ENCODE data around the gene CMTM6. TPM values are rescaled to one million over a fixed set of nuclear protein-coding genes. Genes with fewer than 3 reads are reported as not detected.

CMTM6 gene
- total and polyA plus RNA-seq, 2 of the 8 experiments (the other 6 are each of a cell fraction or from before 2014, with no cell fraction given) = 24.0 to 51.5 TPM

DNA sequence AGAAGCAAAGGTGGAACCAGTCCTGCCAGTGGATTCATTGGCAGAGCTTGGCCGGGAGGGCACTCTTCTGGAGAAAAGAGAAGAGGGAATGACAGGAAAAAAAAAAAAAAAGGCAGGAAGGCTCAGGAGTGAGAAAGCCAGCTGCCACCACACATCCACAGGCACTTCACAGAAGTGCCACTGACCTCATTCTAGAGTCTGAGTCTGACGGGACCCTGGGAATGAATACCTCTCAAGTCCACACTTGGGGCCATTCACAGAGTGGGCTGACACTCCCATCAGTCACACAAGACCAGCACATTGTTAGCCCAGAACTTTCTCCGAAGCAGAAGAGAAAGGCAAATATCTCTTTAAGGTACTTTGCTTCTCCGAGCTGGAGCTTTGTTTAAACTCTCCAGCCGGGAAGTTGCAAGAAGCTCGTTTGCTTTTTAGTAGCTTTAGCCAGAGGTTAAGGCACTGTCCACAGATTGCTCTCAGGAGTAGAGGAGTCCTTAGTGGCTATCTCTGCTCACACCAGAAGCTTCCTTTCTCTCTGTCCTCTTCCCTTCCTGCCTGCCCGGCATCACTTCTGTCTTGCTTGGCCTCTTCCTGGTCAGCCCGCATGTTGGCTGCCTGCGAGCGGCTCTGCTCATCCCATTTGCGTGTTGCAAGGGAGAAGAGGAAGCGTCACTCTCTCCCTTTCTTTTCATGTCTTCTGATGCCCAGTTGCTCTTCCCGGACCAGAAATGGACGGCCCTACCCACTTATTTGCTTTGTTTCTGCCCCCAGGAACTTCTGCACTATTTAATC, 53.8 kb downstream of the CMTM6 start:
- Histone ChIP-seq H3K79me2 (ENCODE audit: control insufficient read depth in 1 of 2, insufficient read depth in 2 of 2, low read length in 2 of 2) (no peaks in the 10 kb centered on the region), H3K9ac (replicated peaks in 1 of 4; ENCODE audit: extremely low read depth in 1 of 4, low read depth in 3 of 4, low read length in 3 of 4) (no peak overlapping the region), H2BK20ac (ENCODE audit: low read length) (no peak overlapping the region), H3K23me2 (ENCODE audit: low read depth, low read length) (no peaks in the 10 kb centered on the region), H3K9me3 (ENCODE audit: insufficient read depth in 2 of 2, low read depth in 1 of 2, low read length in 1 of 2) (no peaks in the 10 kb centered on the region), H3K79me1 (ENCODE audit: low read depth, low read length) (no peaks in the 10 kb centered on the region), H3K27ac (ENCODE audit: low read depth, low read length) (no peak overlapping the region), H4K5ac (ENCODE audit: insufficient read length, low read depth, low read length) (no peak overlapping the region), H4K91ac (replicated peaks; ENCODE audit: insufficient read length, low read length) (peak overlapping the region; percentile 29), H3K4ac (replicated peaks; ENCODE audit: insufficient read length, low read depth, low read length) (no peak overlapping the region), H3K18ac (ENCODE audit: extremely low read depth, low read length) (peak overlapping the region; percentile 40; the same call in 1 of the 2 replicates), H3K4me1 (replicated peaks in 1 of 4; ENCODE audit: control insufficient read depth in 3 of 4, insufficient read depth in 4 of 4, low read length in 3 of 4) (peaks cover 0 to 7% (median 5%) of the 10 kb centered on the region in 4 experiments; a peak in 3 of 7 replicates), H2BK5ac (ENCODE audit: low read depth, low read length) (peak overlapping the region; percentile 37; the same call in 1 of the 2 replicates), H3K4me2 (ENCODE audit: insufficient read depth in 1 of 2, low read depth in 2 of 2, low read length in 2 of 2) (no peak overlapping the region), H3K56ac (replicated peaks; ENCODE audit: insufficient read length, low read depth, low read length) (no peak overlapping the region), H2BK15ac (ENCODE audit: low read length) (no peak overlapping the region), H3K14ac (ENCODE audit: insufficient read length) (no peak overlapping the region), H4K20me1 (replicated peaks in 1 of 2; ENCODE audit: control insufficient read depth in 1 of 2, insufficient read depth in 2 of 2, low read length in 2 of 2) (no peaks in the 10 kb centered on the region), H3K27me3 (replicated peaks in 1 of 4; ENCODE audit: control insufficient read depth in 3 of 4, extremely low read depth in 1 of 4, insufficient read depth in 3 of 4, low read length in 3 of 4) (no peaks in the 10 kb centered on the region), H2AK5ac (ENCODE audit: low read depth, low read length) (no peak overlapping the region), H3K23ac (ENCODE audit: insufficient read length) (no peak overlapping the region), H4K8ac (ENCODE audit: extremely low read depth, insufficient read depth, low read length) (no peak overlapping the region), H2BK120ac (replicated peaks; ENCODE audit: low read depth, low read length) (no peak overlapping the region), H3K36me3 (ENCODE audit: control insufficient read depth in 2 of 4, insufficient read depth in 4 of 4, low read length in 3 of 4) (peaks cover 0 to 3% (median 0%) of the 10 kb centered on the region in 4 experiments; a peak in 1 of 8 replicates), H2BK12ac (ENCODE audit: low read depth, low read length) (peak overlapping the region; percentile 5; the same call in 1 of the 2 replicates), H3K4me3 (ENCODE audit: extremely low read depth in 1 of 4, insufficient read depth in 2 of 4, low read depth in 3 of 4, low read length in 4 of 4) (no peak overlapping the region), H2AFZ (ENCODE audit: low read length) (no peak overlapping the region)
- POLR2A ChIA-PET (ENCODE audit: partially characterized antibody) = no interaction called here
- CTCF ChIA-PET (ENCODE audit: partially characterized antibody) = interaction anchor here (0.6 to 4.3 kb wide), 10 partner anchors 9 to 580 kb away, joined by 3 to 32 read pairs (median 4); no protein-coding TSS in a partner anchor
- 71% methylated on average over 13 of the region's 14 CpGs; no CpG with 5 or more reads in 1 of the 2 experiments for WGBS, 2 experiments (ENCODE audit: extremely low coverage in 1 of 2, insufficient coverage in 1 of 2, insufficient read length in 1 of 2, insufficient replicate concordance in 2 of 2, low coverage in 1 of 2, low lambda C conversion rate in 2 of 2, missing lambda C conversion rate in 1 of 2)
- FAIRE-seq = no peak
- DNase-seq (ENCODE audit: low read depth in 1 of 2, low spot score in 2 of 2) = no peak
- TF ChIP-seq POU5F1 (IDR thresholded peaks at IDR 0.05; ENCODE audit: low read depth, low read length) (no peak), HDAC6 (IDR thresholded peaks at IDR 0.05; ENCODE audit: low read depth, low read length) (no peak), RAD21 (IDR thresholded peaks at IDR 0.05 in 1 of 2, conservative IDR thresholded peaks at IDR 0.05 in 1 of 2; ENCODE audit: low read depth in 2 of 2, low read length in 2 of 2) (no peak), POLR2A (IDR thresholded peaks at IDR 0.05; ENCODE audit: control extremely low read depth in 1 of 2, low read depth in 2 of 2, low read length in 2 of 2) (no peak), CBX8 (IDR thresholded peaks at IDR 0.05; ENCODE audit: borderline replicate concordance, low read depth, low read length) (no peak), RXRA (IDR thresholded peaks at IDR 0.05; ENCODE audit: insufficient read depth, low read depth, low read length) (no peak), TAF7 (optimal IDR thresholded peaks at IDR 0.05; ENCODE audit: borderline replicate concordance, low read depth, low read length) (no peak), CTBP2 (IDR thresholded peaks at IDR 0.05; ENCODE audit: borderline replicate concordance, insufficient read depth, insufficient read length, low read length) (no peak), CEBPB (IDR thresholded peaks at IDR 0.05; ENCODE audit: low read depth, low read length) (no peak)

Data from H1 (cell line).